HG02938 (cell line): Measurements from ENCODE around the gene TMEM94.
"Not testable (repeated sequence)": the region's sequence is repeated elsewhere in the genome, so short reads cannot be mapped to it uniquely, and the experiment has no call there.

ENCODE experiments used
- ATAC-seq: cut with Tn5 transposase; IDR thresholded peaks from one replicate; pipeline ENCODE4 v1.9.1; 2021; ENCODE audit warnings: mild to moderate bottlenecking, moderate library complexity; ENCODE audit not compliant: unreplicated experiment

The TMEM94 gene

DNA sequence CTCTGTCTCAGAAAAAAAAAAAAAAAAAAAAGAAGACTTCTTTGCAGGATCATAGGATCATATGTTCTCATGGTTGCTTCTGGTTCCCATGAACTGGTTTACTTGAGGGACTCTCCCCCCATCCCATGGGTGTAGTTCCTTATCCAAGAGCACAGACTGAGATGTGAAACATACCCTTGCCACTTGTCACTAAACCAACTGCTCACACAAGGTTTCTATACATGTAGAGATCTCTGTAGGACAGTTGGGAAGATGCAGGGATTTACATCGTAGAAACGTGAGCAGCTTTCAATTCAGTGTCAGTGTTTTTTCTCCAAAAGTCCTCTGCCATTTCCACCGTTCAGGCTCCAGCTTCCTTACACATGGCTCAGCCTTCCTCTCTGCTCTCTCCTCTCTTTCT lies 11.1 kb upstream of the TMEM94 start:
- ATAC-seq, result no peak

DNA sequence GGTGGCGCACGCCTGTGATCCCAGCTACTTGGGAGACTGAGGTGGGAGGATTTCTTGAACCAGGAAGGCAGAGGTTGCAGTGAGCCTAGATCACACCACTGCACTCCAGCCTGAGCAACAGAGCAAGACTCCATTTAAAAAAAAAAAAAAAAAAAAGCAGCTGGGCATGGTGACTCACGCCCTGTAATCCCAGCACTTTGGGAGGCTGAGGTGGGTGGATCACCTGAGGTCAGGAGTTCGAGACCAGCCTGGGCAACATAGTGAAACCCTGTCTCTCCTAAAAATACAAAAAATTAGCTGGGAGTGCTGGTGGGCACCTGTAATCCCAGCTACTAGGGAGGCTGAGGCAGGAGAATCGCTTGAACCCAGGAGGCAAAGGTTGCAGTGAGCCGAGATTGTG lies 10.5 kb upstream of the TMEM94 start:
- not testable (repeated sequence) for ATAC-seq

DNA sequence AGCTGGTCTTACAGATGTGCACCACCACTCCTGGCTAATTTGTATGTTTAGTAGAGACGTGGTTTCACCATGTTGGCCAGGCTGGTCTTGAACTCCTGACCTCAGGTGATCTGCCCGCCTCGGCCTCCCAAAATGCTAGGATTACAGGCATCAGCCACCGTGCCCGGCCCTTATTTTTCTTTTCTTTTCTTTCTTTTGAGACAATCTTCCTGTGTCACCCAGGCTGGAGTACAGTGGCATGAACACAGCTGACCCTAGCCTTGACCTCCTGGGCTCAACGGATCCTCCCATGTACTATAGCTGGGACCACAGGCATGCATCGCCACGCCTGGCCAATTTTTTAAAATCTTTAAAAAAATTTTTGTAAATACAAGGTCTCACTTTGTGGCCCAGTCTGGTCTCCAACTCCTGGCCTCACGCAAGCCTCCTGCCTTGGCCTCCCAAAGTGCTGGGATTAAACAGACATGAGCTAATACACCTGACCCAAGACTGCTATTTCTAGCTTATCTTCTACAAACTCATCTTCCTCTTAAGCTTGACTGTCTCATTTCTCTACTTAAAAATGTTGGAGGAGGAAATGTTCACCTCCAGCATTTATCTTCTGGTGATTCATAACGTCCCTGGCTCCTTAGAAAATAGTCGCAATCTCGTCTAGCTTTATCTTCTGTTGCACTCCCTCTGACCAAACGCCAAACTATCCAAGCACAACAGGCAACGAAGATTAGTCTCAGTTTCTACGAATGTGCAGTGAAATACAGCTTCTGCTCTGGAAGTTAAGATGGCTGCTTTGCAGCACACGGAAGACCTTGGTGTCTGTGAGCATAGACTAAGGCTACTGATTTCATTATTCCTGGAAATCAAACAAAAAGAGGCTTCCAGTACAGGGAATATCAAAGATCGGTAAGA lies 8.2 kb upstream of the TMEM94 start:
- ATAC-seq, result no peak

DNA sequence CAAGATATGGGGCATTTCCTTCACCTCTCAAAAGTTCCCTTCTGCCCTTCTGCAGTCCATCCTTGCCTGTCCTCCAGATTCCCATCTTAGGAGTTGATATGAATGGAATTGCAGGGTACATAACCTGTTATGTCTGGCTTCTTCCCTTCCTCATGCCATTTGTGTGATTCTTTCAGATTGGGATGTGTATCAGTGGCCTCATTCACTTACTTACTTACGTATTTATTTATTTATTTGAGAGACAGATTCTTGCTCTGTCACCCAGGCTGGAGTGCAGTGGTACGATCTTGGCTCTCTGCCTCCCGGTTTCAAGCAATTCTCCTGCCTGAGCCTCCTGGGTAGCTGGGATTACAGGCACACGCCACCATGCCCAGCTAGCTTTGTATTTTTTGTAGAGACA lies 6.2 kb upstream of the TMEM94 start:
- ATAC-seq, result no peak

DNA sequence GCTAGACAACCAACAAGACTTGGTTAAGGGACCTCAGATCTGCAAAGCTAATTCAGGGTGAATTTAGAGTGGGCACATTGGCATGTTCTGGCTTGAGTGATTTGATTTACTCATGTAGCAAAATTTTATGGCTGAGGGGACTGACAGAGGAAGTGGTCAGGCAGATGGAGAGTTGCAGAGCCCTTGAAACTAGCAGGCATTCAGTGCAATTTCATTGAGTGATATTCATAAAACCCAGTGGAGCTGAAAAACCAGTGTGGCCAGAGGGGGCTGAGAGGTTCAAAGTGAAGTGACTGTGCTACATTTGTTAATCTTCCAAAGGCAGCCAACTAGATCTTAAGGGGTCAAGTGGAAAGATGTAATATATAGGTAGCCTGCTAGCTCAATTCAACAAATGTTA lies 2.2 kb upstream of the TMEM94 start:
- no peak for ATAC-seq

DNA sequence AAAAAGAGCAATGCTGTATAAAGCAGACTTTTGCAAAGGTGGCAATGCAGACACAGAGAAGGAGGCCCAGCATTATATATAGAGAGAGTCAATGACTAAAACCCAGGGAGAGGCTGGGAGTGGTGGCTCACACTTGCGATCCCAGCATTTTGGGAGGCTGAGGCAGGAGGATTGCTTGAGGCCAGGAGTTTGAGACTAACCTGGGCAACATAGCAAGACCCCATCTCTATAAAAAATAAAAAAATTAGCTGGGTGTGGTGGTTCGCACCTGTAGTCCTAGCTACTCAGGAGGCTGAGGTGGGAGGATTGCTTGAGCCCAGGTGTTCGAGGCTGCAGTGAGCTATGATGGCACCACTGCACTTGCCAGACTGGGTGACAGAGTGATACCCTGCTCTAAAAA lies 1.8 kb upstream of the TMEM94 start:
- ATAC-seq, result not testable (repeated sequence)

DNA sequence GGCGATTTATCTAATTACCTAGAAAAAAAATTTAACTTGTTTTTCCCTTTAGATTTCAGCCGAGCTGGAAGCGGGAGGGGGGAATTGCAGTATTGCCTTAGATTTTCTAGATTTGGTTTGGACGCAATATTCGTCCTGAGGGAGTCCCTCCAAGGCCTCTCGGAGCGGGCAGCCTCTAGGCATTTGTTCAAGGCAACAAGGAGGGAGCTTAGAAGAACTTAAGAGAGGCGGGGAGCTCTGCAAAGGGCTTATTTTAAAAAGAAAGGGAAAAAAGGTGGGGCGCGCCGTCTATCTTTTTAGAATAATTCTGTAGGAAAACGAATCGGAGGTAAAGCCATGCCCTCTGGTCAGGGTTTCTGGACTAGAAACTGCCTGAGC lies 407 bp upstream of the TMEM94 start:
- no peak for ATAC-seq

DNA sequence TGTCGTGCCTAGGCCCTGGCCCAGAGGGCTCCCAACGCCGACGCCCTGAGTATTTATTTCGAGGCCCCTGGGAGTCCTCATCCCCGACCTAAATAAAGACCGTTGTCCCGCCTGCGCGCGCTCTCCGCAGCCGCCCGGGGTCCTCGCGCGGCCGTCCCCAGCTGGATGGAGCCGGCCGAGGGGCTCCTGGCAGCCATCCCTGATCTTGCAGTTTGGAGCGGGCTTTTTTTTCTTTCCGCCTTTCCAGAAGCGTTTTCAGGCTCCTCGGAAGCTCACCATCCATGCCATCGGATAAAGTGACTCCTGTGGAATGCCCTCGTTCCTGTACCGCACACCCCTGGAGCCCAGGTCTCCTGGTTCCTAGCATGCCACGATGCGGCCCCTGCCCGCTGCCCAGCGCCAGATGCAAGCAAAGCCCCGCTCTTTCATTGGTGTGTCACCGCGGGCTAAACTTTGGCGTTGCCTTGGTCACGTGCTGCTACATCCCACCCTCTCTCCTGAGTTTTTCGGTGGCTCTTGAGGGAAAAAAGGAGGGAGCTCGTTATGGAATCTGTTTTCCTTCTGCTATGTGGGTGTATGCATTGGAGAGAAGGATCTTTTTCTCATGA lies 716 bp downstream of the TMEM94 start:
- ATAC-seq, result no peak

DNA sequence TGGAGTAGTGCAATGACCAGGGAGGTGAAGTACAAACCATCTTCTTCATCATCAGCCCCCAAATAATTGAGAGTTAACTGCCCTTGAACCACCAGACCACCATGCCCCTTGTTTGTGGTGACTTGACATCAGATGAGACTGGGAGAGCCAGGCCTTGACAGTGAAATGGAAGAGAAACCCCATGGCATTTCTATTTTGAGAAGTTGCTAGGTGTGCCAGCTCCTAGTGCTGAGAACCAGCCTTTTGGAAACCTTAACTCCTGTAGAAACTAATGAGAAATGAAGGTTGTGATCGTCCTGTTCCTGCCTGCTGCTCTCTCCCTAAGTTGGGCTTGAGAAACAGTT lies 2.8 kb downstream of the TMEM94 start:
- ATAC-seq, result no peak

DNA sequence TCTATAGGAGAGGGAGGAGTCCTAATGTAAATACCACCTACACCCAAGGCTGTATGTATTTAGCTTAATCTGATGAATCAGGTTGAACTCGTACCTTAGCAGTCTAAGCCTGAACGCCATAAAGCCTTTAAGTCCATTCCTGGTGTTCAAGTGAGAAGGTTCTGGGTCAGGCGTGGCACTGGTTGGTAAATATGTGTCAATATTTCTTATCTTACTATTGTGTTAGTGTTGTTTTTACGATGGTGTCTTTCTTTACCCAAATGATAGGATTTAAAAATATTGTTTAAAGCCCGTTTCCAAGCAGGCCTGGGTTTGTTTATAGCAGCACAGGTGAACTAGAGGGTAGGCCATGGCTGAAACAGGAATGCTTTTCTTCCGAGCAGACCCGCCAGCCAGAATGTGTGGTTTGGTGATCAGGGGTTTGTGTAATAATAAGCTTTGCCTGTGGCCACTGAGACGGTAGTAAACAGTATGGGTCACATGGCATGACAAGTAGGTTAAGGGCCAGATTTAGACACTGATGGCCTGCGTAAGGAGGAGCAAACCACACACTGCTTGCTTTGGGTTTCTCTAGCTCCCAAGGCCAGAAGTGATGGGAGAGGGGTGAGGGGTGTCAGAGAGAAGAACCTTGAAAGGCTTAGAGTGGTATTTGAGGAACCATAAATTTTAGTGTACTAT lies 3.3 kb downstream of the TMEM94 start:
- ATAC-seq, result no peak

DNA sequence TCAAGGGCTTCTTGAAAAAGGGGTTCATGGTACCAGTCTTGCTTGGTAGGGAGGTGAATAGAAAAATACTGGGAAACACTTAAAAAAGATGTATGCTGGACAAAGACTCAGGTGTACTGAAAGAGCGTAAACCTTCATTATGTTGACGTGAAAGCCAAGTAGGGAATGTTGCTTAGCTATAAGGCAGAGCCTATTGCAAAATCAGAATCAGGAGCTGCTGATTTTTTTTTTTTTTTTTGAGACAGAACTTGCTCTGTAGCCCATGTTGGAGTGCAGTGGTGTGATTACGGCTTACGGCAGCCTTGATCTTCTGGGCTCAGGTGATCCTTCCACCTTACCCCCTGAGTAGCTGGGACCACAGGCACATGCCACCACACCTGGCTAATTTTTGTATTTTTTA lies 3.9 kb downstream of the TMEM94 start:
- no peak for ATAC-seq

DNA sequence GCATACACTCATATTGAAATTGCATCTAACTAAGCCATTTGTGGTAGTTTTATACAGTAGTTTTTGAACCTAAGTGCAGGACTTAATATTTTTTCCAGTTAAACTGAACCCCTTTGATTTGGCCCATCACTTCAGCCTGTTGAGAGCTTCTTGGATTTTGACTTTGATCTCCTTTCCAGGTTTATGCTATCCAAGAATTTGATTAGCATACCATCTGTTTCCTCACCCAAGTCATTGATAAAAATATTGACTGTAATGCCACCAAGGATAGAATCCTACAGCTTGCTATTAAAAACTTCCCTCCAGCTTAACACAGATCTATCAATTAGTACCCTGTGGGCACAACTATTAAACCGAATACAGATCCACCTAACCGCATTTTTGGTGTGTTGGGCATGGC lies 7.2 kb downstream of the TMEM94 start:
- no peak for ATAC-seq

DNA sequence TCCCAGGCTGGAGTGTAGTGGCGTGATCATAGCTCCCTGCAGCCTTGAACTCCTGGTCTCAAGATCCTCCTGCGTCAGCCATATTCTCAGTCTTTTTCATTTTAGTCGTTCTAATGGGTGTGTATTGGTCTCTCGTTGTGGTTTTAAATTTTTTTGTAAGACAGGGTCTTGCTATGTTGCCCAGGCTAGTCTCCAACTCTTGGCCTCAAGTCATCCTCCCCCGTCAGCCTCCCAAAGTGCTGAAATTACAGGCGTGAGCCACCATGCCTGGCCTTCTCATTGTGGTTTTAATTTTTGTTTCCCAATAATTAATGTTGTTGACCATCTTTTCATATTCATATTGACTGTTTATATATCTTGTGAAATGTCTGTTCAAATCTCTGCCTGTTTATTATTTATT lies 8.6 kb downstream of the TMEM94 start:
- no peak for ATAC-seq

DNA sequence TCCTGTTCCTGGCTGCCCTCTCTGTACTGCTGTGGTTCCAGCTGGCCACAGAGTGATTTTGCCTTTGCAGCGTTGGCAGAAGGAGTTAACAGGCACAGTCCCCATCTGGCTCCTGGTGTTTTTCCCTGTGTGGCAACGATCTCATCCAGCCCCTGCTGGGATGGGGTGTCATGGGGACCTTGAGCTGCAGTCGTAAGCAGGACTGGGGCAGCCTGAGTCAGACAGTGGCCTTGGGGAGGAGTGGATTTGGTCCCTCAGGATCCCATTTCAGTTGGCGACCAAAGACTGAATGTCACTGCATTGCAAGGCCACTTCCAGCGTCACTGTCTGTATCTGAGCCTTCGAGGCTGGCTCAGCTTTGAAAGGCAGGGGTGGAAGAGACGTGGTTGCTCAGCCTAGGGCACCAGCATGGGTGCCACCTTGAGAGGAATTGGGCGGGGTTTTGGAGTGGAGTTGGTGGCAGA lies 11.9 kb downstream of the TMEM94 start:
- ATAC-seq, result no peak

DNA sequence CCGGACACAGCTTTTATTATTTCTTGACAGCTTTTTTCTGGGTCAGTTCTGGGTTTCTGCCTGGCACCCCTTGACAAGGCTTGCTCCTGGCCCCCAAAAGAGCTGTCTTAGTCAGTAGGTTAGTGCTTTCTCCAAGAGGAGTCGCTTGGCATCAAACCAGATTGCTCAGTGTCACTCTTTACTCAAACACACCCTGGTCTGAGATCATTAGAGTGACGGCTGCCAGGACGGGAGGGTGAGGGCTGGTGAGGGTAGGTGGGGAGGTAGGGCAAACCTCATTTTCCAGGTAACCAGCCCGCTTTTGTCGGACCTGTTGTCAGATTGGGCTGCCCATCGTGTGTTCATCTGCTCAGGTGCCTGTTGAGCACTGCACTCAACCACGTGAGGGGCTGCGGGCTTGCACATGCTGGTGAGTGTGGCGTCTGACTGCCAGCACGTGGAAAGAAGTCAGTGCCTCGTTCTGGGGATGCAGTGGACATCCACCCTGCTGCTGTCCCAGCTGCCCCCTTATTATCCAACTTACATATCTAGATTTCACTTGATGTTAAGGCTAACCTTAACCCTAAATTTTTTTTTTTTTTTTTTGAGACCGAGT lies 12.4 kb downstream of the TMEM94 start:
- no peak for ATAC-seq

DNA sequence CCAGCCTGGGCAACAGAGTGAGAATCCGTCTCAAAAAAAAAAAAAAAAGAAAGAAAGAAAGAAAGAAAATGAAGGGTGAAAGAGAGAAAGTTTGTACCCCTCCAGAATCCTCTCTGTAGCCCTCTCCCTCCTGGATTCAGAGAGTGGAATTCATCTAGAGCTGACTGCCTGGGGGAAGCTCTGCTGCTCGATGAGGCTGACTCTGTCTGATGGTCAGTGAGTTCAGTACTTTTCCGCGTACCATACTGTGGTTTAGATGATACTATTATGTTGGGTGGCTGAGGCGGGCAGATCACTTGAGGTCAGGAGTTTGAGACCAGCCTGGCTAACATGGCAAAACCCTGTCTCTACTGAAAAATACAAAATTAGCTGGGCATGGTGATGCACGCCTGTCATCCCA lies 14.8 kb downstream of the TMEM94 start:
- ATAC-seq, result no peak

DNA sequence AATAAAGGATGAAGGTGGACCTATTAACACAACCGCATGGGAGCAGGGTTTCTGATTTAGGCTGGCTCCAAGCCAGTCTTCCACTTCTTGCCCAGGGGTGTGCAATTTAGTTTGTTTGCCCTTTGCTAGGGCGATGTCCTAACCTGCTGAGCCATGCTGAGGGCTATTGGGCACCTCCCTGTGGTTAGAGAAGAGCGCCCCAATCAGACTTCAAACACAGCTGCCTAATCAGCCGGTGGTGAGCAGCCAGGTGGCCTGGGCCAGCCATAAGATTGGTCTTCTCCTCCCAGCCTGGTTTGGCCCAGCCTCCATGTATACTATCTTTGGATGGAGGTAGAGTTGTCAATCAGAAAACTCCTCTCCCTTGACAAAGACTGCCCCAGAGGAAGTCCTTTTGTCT lies 15.7 kb downstream of the TMEM94 start:
- ATAC-seq, result no peak

DNA sequence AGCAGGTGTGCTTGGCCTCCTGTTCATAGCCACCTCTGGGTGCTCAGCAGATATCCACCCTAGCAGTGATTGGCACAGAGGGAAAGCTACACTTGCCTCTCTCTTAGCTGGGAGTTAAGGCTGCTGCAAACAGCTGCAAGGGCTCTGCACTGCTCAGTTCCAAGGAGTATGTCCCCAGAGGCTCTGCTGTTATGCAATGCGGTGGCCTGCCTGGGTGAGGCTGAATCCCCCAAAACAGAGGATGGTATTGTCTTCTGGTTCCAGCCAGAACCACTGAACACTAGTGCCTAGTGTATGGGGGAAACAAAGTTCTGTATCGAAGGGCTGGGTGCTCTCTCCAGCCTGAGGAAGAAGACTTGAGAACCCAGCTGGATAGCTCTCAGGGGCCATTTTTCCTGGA lies 16.8 kb downstream of the TMEM94 start:
- ATAC-seq, result no peak

DNA sequence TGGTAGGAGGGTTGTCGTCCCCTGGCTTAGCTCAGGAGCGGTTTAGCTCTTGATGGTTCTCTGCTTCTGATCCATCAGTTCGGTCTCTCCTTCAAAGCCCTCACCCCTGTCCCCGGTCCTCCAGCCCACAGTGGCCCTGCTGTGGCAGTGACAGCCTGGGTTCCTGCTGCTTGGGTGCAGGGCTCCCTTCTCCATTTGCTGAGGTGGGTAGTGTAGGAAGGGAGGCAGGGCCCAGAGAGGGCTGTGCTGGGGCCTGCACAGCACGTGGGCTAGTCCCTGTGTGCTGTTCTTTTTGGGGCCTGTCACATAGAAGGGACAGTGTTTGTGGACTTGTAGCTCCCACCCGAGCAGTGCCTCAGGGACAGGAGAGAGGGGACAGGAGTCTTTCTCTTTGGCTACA lies 18.3 kb downstream of the TMEM94 start:
- no peak for ATAC-seq

DNA sequence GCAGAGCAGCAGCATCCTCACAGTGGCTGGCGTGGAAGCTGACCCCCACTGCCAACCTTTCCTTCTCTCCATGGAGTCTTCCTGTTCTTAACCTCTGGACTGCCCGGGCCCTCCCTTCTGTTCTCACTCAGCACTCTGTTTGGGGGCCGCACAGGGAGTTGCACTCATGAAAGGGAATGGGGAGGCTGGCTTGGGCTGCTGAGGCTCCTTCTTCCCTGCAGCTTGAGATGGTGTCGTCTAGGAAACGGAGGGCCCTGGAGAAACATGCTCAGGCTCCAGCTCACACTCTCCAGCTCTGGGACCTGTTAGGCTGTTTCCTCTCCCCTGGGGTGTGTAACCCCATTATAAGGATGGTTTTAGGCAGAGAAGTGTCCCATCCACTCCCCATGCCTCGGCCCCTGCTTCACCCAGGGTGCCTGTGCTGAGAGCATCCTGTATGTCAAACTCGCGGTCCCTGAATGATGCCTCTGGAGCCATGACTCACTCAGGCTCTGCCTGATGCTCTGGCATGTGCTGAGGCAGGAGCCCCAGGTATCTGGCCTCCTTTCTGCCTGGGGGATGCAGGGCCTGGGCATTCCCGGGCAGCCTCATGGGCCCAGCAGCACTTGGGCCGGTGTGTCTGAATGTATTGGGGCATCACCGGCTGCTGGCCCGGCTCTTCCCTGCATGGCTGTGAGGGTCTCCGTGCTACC lies 18.9 kb downstream of the TMEM94 start:
- no peak for ATAC-seq

DNA sequence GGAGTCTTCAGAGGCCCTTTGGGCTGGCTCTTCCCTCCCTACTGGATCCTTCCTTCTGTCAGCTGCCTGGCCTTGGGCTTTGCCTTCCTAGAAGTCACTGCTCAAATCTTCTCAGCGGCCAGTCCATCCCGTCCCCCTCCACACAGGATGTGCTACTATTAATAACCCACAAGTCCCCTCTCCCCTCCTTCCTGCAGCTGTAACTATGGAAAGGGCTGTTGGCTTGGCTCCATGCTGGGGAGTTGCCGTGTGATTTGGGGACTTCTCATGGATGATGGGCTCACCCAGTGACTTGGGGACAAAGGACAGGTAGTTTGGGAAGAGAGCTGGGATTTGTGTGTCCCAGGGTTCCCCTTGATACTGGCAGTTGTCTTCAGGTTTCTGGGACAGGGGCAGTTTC lies 19.4 kb downstream of the TMEM94 start:
- ATAC-seq, result no peak
